Fibroblast of lung (primary cell): Measurements from ENCODE around the gene OR2V1.

ENCODE experiments used
- EZH2 ChIP-seq: IDR thresholded peaks from 2 replicates; pipeline ENCODE4 v1.5.1; 2012; ENCODE audit warnings: low read length, control low read depth, mild to moderate bottlenecking; ENCODE audit errors: missing control alignments
- TF ChIP-seq, protein P1 (sequence below), 2 donors: IDR thresholded peaks in 1 of 2; conservative IDR thresholded peaks in 1 of 2; 1 replicate in 1 of 2; 2 replicates in 1 of 2; pipeline ENCODE4 v1.5.1; 2011 to 2012; ENCODE audit warnings: low read length in 2 of 2, control low read depth in 1 of 2, inconsistent platforms in 1 of 2, low read depth in 1 of 2, mild to moderate bottlenecking in 1 of 2

DNA sequence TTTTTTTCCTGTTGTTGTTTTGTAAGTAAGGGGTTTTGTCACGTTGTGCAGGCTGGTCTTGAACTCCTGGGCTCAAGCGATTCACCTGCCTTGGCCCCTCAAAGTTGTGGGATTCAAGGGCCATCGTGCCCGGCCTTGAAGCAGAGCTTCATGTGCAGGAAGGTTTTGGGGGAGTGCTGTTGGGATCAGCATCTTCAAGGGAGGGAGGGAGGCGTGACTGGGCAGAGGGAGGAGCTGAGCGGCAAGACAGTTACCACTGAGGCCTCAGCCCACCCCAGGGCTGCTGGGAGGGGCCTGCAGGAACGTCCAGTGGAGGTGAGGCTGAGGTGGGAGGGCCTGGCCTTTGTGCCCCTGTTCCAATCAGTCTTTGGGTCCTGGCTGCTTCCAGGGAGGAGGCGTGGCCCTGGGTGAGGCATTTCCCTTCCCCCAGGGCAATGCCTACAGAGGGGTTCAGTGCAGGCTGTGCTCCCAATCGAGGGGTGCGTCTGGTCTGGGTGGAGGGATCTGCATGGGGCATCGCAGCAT is 21.4 kb downstream of the OR2V1 start:
- TF ChIP-seq, protein P1, sequence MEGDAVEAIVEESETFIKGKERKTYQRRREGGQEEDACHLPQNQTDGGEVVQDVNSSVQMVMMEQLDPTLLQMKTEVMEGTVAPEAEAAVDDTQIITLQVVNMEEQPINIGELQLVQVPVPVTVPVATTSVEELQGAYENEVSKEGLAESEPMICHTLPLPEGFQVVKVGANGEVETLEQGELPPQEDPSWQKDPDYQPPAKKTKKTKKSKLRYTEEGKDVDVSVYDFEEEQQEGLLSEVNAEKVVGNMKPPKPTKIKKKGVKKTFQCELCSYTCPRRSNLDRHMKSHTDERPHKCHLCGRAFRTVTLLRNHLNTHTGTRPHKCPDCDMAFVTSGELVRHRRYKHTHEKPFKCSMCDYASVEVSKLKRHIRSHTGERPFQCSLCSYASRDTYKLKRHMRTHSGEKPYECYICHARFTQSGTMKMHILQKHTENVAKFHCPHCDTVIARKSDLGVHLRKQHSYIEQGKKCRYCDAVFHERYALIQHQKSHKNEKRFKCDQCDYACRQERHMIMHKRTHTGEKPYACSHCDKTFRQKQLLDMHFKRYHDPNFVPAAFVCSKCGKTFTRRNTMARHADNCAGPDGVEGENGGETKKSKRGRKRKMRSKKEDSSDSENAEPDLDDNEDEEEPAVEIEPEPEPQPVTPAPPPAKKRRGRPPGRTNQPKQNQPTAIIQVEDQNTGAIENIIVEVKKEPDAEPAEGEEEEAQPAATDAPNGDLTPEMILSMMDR (conservative IDR thresholded peaks at IDR 0.05 in 1 of 2, IDR thresholded peaks at IDR 0.05 in 1 of 2; ENCODE audit: low read depth in 1 of 2, low read length in 2 of 2) = no peak
- TF ChIP-seq EZH2 = no peak
